HEK293 (cell line): ENCODE data around the gene PAQR9.

Experiments used
- GLIS2 ChIP-seq: fragments of 450-650 bp; formaldehyde crosslinking; IDR thresholded peaks from 2 replicates; pipeline ENCODE4 v1.5.1; 2016; ENCODE audit warnings: missing biosample characterization, missing genetic modification characterization
- SETDB1 ChIP-seq: IDR thresholded peaks from one replicate; pipeline ENCODE4 v1.6.1; 2017; ENCODE audit warnings: mild to moderate bottlenecking, low read length, moderate library complexity, mixed read lengths; ENCODE audit not compliant: insufficient read length
- TRIM28 ChIP-seq: IDR thresholded peaks from 2 replicates; pipeline ENCODE4 v1.6.1; 2011; ENCODE audit warnings: low read length, control low read depth, borderline replicate concordance
- ZBTB48 ChIP-seq: fragments of 450-650 bp; formaldehyde crosslinking; IDR thresholded peaks from 2 replicates; pipeline ENCODE4 v1.5.1; 2016; ENCODE audit warnings: missing biosample characterization, missing genetic modification characterization
- ZEB2 ChIP-seq: fragments of 450-650 bp; formaldehyde crosslinking; IDR thresholded peaks from 2 replicates; pipeline ENCODE4 v1.5.1; 2016; ENCODE audit warnings: missing biosample characterization, missing genetic modification characterization
- ZNF121 ChIP-seq: fragments of 450-650 bp; formaldehyde crosslinking; IDR thresholded peaks from 2 replicates; pipeline ENCODE4 v1.5.1; 2016; ENCODE audit warnings: missing biosample characterization, missing genetic modification characterization
- ZNF133 ChIP-seq: fragments of 450-650 bp; formaldehyde crosslinking; IDR thresholded peaks from 2 replicates; pipeline ENCODE4 v1.5.1; 2016; ENCODE audit warnings: missing biosample characterization, missing genetic modification characterization
- ZNF2 ChIP-seq: fragments of 450-650 bp; formaldehyde crosslinking; IDR thresholded peaks from 2 replicates; pipeline ENCODE4 v1.5.1; 2016; ENCODE audit warnings: missing biosample characterization, missing genetic modification characterization
- ZNF202 ChIP-seq: fragments of 450-650 bp; formaldehyde crosslinking; IDR thresholded peaks from 2 replicates; pipeline ENCODE4 v1.5.1; 2016; ENCODE audit warnings: missing biosample characterization, missing genetic modification characterization, borderline replicate concordance
- ZNF248 ChIP-seq: fragments of 450-650 bp; formaldehyde crosslinking; IDR thresholded peaks from 2 replicates; pipeline ENCODE4 v1.5.1; 2017; ENCODE audit warnings: missing biosample characterization, missing genetic modification characterization
- ZNF274 ChIP-seq, 2 experiments: fragments of 200-500 bp in 1 of 2; fragments of 450-650 bp in 1 of 2; sonication (Bioruptor generic) in 1 of 2; formaldehyde crosslinking in 1 of 2; IDR thresholded peaks; 2 replicates each; pipeline versions ENCODE4 v1.5.1 to v1.6.1; 2014 to 2016; ENCODE audit warnings: borderline replicate concordance in 1 of 2, inconsistent platforms in 1 of 2, low read length in 1 of 2, missing biosample characterization in 1 of 2, missing genetic modification characterization in 1 of 2
- ZNF292 ChIP-seq: fragments of 450-650 bp; formaldehyde crosslinking; IDR thresholded peaks from 2 replicates; pipeline ENCODE4 v1.5.1; 2016; ENCODE audit warnings: low read depth, missing biosample characterization, missing genetic modification characterization, borderline replicate concordance
- ZNF302 ChIP-seq: fragments of 450-650 bp; formaldehyde crosslinking; IDR thresholded peaks from 2 replicates; pipeline ENCODE4 v1.5.1; 2016; ENCODE audit warnings: missing biosample characterization, missing genetic modification characterization, low read depth
- ZNF324 ChIP-seq: fragments of 450-650 bp; formaldehyde crosslinking; IDR thresholded peaks from 2 replicates; pipeline ENCODE4 v1.5.1; 2016; ENCODE audit warnings: missing biosample characterization, missing genetic modification characterization
- ZNF426 ChIP-seq: fragments of 450-650 bp; formaldehyde crosslinking; IDR thresholded peaks from 2 replicates; pipeline ENCODE4 v1.5.1; 2017; ENCODE audit warnings: missing biosample characterization, missing genetic modification characterization, mild to moderate bottlenecking, inconsistent platforms, moderate library complexity
- ZNF433 ChIP-seq: fragments of 450-650 bp; formaldehyde crosslinking; IDR thresholded peaks from 2 replicates; pipeline ENCODE4 v1.5.1; 2016; ENCODE audit warnings: missing biosample characterization, missing genetic modification characterization, low read depth
- ZNF48 ChIP-seq: fragments of 450-650 bp; formaldehyde crosslinking; IDR thresholded peaks from 2 replicates; pipeline ENCODE4 v1.5.1; 2016; ENCODE audit warnings: missing biosample characterization, missing genetic modification characterization
- ZNF514 ChIP-seq: fragments of 450-650 bp; formaldehyde crosslinking; IDR thresholded peaks from 2 replicates; pipeline ENCODE4 v1.5.1; 2016; ENCODE audit warnings: missing biosample characterization, missing genetic modification characterization
- ZNF600 ChIP-seq: fragments of 450-650 bp; formaldehyde crosslinking; IDR thresholded peaks from 2 replicates; pipeline ENCODE4 v1.5.1; 2016; ENCODE audit warnings: missing biosample characterization, missing genetic modification characterization
- ZNF623 ChIP-seq: fragments of 450-650 bp; formaldehyde crosslinking; IDR thresholded peaks from 2 replicates; pipeline ENCODE4 v1.5.1; 2016; ENCODE audit warnings: missing biosample characterization, missing genetic modification characterization
- ZNF629 ChIP-seq: fragments of 450-650 bp; formaldehyde crosslinking; IDR thresholded peaks from 2 replicates; pipeline ENCODE4 v1.5.1; 2017; ENCODE audit warnings: missing biosample characterization, missing genetic modification characterization
- ZNF660 ChIP-seq: fragments of 450-650 bp; IDR thresholded peaks from 2 replicates; pipeline ENCODE4 v1.5.1; 2018; ENCODE audit warnings: missing biosample characterization, mild to moderate bottlenecking, missing genetic modification characterization
- ZNF707 ChIP-seq: fragments of 450-650 bp; formaldehyde crosslinking; IDR thresholded peaks from 2 replicates; pipeline ENCODE4 v1.5.1; 2016; ENCODE audit warnings: missing biosample characterization, missing genetic modification characterization
- ZNF768 ChIP-seq: fragments of 450-650 bp; formaldehyde crosslinking; IDR thresholded peaks from 2 replicates; pipeline ENCODE4 v1.5.1; 2018; ENCODE audit warnings: missing biosample characterization, mild to moderate bottlenecking, missing genetic modification characterization
- ZXDB ChIP-seq: fragments of 450-650 bp; formaldehyde crosslinking; IDR thresholded peaks from 2 replicates; pipeline ENCODE4 v1.5.1; 2016; ENCODE audit warnings: missing biosample characterization, missing genetic modification characterization
- TF ChIP-seq, protein P1 (sequence below): fragments of 450-650 bp; formaldehyde crosslinking; IDR thresholded peaks from 2 replicates; pipeline ENCODE4 v1.5.1; 2016; ENCODE audit warnings: missing biosample characterization, missing genetic modification characterization
- TF ChIP-seq, protein P2 (sequence below): fragments of 450-650 bp; formaldehyde crosslinking; IDR thresholded peaks from 2 replicates; pipeline ENCODE4 v1.5.1; 2016; ENCODE audit warnings: missing biosample characterization, missing genetic modification characterization
- TF ChIP-seq, protein P3 (sequence below): fragments of 450-650 bp; formaldehyde crosslinking; IDR thresholded peaks from 2 replicates; pipeline ENCODE4 v1.5.1; 2016; ENCODE audit warnings: missing biosample characterization, missing genetic modification characterization, low read depth
- TF ChIP-seq, protein P4 (sequence below): fragments of 450-650 bp; formaldehyde crosslinking; IDR thresholded peaks from 2 replicates; pipeline ENCODE4 v1.5.1; 2016; ENCODE audit warnings: missing biosample characterization, missing genetic modification characterization
- TF ChIP-seq, protein P5 (sequence below): fragments of 450-650 bp; formaldehyde crosslinking; conservative IDR thresholded peaks from 2 replicates; pipeline ENCODE4 v1.5.1; 2016; ENCODE audit warnings: low read depth, missing biosample characterization, missing genetic modification characterization

Gene PAQR9

DNA sequence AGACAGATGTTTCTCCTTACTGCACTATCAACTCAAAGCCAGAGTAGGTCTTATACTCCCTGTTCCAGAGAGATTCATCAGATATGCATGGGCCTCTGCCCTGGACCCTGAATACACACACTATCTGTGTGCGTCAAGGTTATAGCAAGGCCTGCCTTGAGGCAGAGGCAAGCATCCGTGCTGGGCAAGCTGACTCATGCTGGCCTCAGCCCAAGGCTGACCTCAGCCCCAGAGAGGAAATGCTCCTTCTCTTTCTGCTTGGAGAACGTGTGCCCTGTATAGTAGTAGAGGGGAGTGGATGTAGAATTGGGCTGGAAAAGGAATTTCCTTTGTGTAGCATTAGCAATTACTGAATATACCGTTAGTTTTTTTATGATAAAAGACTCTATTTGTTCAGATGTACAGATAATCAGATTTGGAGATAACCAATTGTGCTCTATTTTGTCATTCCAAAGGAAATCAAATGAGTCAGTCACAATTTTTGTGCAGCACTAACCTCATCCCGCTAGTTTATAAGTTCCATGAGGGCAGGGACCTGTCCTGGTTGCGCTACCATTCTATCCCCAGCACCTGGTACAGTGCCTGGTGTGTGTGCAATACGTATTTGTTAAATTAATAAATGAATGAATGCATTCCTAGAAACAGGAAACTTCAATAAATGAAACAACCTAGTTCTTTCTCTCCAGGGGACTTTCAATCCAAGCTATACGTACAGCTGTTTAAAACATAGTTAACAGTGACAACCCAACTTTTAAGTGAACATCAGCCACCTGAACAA lies 13.3 kb upstream of the PAQR9 start (continued):
- TF ChIP-seq ZNF48 (no peak), ZNF629 (tag by site-specific recombination) (peak; percentile 57; the same call in 1 of the 2 replicates), ZNF2 (tag by site-specific recombination) (0 out of 2 replicates have a peak, but pooled peaks have one; percentile 36), ZNF600 (tag by site-specific recombination) (peak; percentile 69), ZNF121 (no peak), ZNF623 (tag by site-specific recombination) (no peak), ZNF707 (no peak), ZNF302 (tag by site-specific recombination) (no peak), ZNF133 (tag by site-specific recombination) (no peak), ZBTB48 (tag by site-specific recombination) (no peak), ZNF324 (tag by site-specific recombination) (no peak), GLIS2 (no peak), ZNF426 (no peak), ZNF660 (0 out of 2 replicates have a peak, but pooled peaks have one; percentile 46), TRIM28 (no peak), ZNF292 (tag by site-specific recombination) (no peak), ZNF274 (IDR thresholded peaks at IDR 0.05; ENCODE audit: low read length) (no peak), ZNF274 (tag by site-specific recombination; IDR thresholded peaks at IDR 0.05; ENCODE audit: borderline replicate concordance) (no peak), ZNF514 (tag by site-specific recombination) (no peak), ZNF248 (tag by site-specific recombination) (no peak), ZNF433 (tag by site-specific recombination) (no peak), ZNF768 (tag by site-specific recombination) (no peak), ZXDB (tag by site-specific recombination) (0 out of 2 replicates have a peak, but pooled peaks have one; percentile 13), ZNF202 (tag by site-specific recombination) (no peak), SETDB1 (peak; percentile 39), ZEB2 (peak; percentile 58)
- TF ChIP-seq, protein P1, sequence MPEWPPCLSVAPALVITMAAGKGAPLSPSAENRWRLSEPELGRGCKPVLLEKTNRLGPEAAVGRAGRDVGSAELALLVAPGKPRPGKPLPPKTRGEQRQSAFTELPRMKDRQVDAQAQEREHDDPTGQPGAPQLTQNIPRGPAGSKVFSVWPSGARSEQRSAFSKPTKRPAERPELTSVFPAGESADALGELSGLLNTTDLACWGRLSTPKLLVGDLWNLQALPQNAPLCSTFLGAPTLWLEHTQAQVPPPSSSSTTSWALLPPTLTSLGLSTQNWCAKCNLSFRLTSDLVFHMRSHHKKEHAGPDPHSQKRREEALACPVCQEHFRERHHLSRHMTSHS = no peak
- TF ChIP-seq, protein P2, sequence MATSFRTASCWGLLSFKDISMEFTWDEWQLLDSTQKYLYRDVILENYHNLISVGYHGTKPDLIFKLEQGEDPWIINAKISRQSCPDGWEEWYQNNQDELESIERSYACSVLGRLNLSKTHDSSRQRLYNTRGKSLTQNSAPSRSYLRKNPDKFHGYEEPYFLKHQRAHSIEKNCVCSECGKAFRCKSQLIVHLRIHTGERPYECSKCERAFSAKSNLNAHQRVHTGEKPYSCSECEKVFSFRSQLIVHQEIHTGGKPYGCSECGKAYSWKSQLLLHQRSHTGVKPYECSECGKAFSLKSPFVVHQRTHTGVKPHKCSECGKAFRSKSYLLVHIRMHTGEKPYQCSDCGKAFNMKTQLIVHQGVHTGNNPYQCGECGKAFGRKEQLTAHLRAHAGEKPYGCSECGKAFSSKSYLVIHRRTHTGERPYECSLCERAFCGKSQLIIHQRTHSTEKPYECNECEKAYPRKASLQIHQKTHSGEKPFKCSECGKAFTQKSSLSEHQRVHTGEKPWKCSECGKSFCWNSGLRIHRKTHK (tag by site-specific recombination) = no peak
- TF ChIP-seq, protein P3, sequence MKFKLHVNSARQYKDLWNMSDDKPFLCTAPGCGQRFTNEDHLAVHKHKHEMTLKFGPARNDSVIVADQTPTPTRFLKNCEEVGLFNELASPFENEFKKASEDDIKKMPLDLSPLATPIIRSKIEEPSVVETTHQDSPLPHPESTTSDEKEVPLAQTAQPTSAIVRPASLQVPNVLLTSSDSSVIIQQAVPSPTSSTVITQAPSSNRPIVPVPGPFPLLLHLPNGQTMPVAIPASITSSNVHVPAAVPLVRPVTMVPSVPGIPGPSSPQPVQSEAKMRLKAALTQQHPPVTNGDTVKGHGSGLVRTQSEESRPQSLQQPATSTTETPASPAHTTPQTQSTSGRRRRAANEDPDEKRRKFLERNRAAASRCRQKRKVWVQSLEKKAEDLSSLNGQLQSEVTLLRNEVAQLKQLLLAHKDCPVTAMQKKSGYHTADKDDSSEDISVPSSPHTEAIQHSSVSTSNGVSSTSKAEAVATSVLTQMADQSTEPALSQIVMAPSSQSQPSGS (tag by site-specific recombination) = no peak
- TF ChIP-seq, protein P4, sequence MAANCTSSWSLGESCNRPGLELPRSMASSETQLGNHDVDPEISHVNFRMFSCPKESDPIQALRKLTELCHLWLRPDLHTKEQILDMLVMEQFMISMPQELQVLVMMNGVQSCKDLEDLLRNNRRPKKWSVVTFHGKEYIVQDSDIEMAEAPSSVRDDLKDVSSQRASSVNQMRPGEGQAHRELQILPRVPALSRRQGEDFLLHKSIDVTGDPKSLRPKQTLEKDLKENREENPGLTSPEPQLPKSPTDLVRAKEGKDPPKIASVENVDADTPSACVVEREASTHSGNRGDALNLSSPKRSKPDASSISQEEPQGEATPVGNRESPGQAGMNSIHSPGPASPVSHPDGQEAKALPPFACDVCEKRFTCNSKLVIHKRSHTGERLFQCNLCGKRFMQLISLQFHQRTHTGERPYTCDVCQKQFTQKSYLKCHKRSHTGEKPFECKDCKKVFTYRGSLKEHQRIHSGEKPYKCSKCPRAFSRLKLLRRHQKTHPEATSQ (tag by site-specific recombination) = no peak
- TF ChIP-seq, protein P5, sequence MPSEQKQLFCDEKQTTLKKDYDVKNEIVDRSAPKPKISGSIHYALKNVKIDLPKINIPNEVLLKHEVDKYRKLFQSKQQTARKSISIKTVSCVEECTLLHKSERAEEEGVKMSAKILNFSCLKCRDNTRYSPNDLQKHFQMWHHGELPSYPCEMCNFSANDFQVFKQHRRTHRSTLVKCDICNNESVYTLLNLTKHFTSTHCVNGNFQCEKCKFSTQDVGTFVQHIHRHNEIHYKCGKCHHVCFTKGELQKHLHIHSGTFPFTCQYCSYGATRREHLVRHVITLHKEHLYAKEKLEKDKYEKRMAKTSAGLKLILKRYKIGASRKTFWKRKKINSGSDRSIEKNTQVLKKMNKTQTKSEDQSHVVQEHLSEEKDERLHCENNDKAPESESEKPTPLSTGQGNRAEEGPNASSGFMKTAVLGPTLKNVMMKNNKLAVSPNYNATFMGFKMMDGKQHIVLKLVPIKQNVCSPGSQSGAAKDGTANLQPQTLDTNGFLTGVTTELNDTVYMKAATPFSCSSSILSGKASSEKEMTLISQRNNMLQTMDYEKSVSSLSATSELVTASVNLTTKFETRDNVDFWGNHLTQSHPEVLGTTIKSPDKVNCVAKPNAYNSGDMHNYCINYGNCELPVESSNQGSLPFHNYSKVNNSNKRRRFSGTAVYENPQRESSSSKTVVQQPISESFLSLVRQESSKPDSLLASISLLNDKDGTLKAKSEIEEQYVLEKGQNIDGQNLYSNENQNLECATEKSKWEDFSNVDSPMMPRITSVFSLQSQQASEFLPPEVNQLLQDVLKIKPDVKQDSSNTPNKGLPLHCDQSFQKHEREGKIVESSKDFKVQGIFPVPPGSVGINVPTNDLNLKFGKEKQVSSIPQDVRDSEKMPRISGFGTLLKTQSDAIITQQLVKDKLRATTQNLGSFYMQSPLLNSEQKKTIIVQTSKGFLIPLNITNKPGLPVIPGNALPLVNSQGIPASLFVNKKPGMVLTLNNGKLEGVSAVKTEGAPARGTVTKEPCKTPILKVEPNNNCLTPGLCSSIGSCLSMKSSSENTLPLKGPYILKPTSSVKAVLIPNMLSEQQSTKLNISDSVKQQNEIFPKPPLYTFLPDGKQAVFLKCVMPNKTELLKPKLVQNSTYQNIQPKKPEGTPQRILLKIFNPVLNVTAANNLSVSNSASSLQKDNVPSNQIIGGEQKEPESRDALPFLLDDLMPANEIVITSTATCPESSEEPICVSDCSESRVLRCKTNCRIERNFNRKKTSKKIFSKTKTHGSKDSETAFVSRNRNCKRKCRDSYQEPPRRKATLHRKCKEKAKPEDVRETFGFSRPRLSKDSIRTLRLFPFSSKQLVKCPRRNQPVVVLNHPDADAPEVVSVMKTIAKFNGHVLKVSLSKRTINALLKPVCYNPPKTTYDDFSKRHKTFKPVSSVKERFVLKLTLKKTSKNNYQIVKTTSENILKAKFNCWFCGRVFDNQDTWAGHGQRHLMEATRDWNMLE (tag by site-specific recombination) = no peak
